ENCODE measurements around the gene CLIC3.

GRCh38 chr9:137015540-137015930, 19.2 kb upstream of the CLIC3 start:
- TF ChIP-seq CTCF (IDR thresholded peaks at IDR 0.05) (no peak), POLR2A (IDR thresholded peaks at IDR 0.05; ENCODE audit: low read length) (no peak), KDM5A (IDR thresholded peaks at IDR 0.05) (no peak), MAX (IDR thresholded peaks at IDR 0.05) (no peak), RFX5 (IDR thresholded peaks at IDR 0.05) (no peak), BHLHE40 (IDR thresholded peaks at IDR 0.05; ENCODE audit: low read depth, low read length) (no peak), ZSCAN20 (CRISPR knock-in tag; IDR thresholded peaks at IDR 0.05) (no peak), TP53 (CRISPR knock-in tag; IDR thresholded peaks at IDR 0.05) (no peak), ZNF302 (CRISPR knock-in tag; IDR thresholded peaks at IDR 0.05) (no peak), HOXA7 (CRISPR knock-in tag; IDR thresholded peaks at IDR 0.05) (no peak), HEYL (CRISPR knock-in tag; IDR thresholded peaks at IDR 0.05) (no peak), ZFP36 (IDR thresholded peaks at IDR 0.05; ENCODE audit: borderline replicate concordance, partially characterized antibody) (no peak), E2F6 (IDR thresholded peaks at IDR 0.05; ENCODE audit: borderline replicate concordance, low read depth) (no peak)
